Subcutaneous adipose tissue (tissue), 4 donors: Measurements from ENCODE around the gene RBM33. TPM values are rescaled to one million over a fixed set of nuclear protein-coding genes. Genes with fewer than 3 reads are reported as not detected.

Source experiments
- total RNA-seq, 4 donors: library from RNA; depleted of rRNA; stranded (reverse); fragments of >200 nt; gene quantifications; one replicate each; pipeline ENCODE4 v1.1.0, GENCODE V29; 2016
- TF ChIP-seq, protein P1 (sequence below): fragments of 450-650 bp; IDR thresholded peaks from one replicate; pipeline ENCODE4 v1.5.1; 2016; ENCODE audit warnings: low read depth, mild to moderate bottlenecking, control low read depth, antibody characterized with exemption, moderate library complexity

Gene RBM33
- total RNA-seq, 4 donors from 2014 or later: 33.9 to 69.1 (median 46.2) TPM

DNA sequence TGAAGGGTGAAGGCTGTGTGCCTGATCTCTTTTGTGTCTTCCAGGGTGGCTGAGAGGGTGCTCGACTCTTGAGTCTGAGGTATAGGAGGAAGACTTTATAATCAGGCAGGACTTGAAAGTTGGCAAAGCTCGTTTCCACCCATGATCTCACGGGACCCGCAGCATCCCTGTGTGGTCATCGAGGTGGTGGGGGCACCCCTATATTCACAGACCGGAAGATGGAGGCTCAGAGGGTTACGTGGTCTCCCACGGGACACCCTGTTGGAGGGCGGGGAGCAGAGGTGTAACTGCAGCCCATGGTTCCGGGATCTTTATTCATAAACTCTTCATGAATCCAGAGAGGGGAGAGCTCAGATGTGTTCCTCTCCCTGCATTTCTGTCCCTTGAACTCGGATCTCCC lies 177.4 kb downstream of the RBM33 start:
- TF ChIP-seq, protein P1, sequence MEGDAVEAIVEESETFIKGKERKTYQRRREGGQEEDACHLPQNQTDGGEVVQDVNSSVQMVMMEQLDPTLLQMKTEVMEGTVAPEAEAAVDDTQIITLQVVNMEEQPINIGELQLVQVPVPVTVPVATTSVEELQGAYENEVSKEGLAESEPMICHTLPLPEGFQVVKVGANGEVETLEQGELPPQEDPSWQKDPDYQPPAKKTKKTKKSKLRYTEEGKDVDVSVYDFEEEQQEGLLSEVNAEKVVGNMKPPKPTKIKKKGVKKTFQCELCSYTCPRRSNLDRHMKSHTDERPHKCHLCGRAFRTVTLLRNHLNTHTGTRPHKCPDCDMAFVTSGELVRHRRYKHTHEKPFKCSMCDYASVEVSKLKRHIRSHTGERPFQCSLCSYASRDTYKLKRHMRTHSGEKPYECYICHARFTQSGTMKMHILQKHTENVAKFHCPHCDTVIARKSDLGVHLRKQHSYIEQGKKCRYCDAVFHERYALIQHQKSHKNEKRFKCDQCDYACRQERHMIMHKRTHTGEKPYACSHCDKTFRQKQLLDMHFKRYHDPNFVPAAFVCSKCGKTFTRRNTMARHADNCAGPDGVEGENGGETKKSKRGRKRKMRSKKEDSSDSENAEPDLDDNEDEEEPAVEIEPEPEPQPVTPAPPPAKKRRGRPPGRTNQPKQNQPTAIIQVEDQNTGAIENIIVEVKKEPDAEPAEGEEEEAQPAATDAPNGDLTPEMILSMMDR: no peak

DNA sequence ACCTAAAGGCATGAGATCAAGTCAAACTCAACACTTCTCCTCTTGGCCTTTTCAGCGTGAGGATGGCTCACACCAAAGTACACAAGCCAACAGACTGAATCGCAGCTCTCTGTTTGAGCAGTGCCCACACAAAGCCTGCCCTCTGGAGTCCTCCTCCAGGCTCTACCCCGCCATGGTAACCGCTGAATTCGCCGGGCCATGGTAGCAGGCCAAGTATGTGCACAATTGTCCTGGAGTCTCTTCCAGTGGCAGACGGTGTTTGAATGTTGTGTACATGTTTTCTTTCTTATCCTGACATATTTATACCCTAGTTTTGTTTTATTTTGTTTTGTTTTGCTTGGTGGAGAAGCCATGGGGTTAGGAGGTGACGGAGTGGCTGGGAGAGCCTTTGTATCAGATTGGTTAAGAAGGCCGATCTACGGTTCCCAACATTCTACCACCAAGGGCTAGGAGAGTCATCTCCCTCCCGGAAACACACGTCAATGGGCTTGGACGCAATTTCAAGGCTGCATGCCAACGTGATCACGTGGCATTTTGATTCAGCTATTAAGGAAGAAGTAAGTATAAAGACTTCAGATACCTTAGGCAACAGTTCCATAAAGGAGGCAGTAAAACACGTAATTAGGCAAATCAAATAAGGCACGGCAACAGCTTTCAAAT lies 179.9 kb downstream of the RBM33 start:
- TF ChIP-seq, protein P1: no peak

DNA sequence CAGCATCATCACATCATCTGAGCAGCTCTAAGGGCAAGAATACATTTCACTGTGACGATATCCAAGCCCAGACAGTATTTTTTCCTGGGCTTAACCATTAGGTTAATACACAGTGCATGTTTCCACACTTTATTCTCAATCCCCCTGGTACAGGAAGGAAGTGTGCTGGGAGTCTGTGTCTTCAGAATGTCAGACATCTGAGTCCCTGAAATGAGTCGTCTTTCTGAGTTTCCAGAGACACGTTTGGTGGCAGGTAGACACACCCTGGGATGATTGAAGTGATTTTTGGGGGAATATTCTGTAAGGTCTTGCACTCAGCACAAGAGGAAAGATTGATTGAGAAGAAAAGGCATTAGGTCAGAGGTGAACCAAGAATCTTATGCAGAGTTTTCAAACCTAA lies 180.9 kb downstream of the RBM33 start:
- TF ChIP-seq, protein P1: no peak

DNA sequence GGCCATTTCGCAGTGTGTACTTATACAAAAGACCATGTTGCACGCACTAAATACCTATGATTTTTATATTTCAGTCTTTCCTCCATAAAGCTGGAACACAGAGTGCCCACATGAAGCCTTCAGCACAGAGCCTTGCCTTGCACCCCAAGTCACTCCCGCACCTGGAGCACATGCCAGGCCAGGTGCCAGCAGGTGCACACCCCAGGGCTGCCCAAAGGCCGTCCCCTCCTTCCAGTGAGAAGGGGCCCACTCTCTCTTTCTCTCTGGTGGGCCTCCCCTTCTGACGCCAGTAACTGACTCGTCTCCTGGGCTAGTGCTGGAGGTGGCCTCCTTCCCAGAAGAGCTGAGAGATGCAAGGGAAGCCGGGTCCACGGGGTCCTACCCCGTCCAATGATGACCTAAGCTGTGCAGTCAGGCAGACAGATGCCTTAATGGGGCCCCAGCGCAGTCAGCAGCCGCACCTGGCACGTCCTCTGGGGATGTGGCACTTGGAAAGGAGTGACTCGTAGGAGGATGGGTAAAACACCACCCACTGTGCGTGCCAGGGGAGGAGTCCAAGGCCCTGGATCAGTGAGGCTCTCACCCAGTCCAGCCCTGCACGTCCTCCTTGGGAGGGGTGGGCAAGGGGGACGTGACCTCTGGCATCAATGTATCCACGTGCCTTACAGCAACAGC lies 185.5 kb downstream of the RBM33 start:
- TF ChIP-seq, protein P1: no peak

Other genes with a start within 250 kb of the RBM33 start
- gene EN2, start 186.5 kb upstream of the RBM33 start, total RNA-seq: not detected
- not detected for gene CNPY1, start 98.1 kb upstream of the RBM33 start, total RNA-seq
- gene SHH, start 167.8 kb downstream of the RBM33 start, total RNA-seq: not detected